Subcutaneous abdominal adipose tissue (tissue), 5 donors: ENCODE data around the gene NKAIN1.

Experiments
- H3K27ac ChIP-seq: one replicate; pipeline ENCODE4 v1.7.0; 2013; ENCODE audit warnings: low read depth, mild to moderate bottlenecking, inconsistent platforms, low read length, moderate library complexity
- H3K27me3 ChIP-seq, 5 donors: one replicate each; pipeline ENCODE4 v1.7.0; 2013; ENCODE audit warnings: low read length in 5 of 5, inconsistent platforms in 1 of 5; ENCODE audit not compliant: control insufficient read depth in 5 of 5, insufficient read depth in 4 of 5
- H3K36me3 ChIP-seq, 5 donors: one replicate each; pipeline ENCODE4 v1.7.0; 2013; ENCODE audit warnings: low read length in 5 of 5; ENCODE audit not compliant: control insufficient read depth in 5 of 5, insufficient read depth in 5 of 5
- H3K4me1 ChIP-seq, 5 donors: one replicate each; pipeline ENCODE4 v1.7.0; 2013; ENCODE audit warnings: low read length in 5 of 5, mild to moderate bottlenecking in 3 of 5, moderate library complexity in 1 of 5; ENCODE audit not compliant: control insufficient read depth in 5 of 5, insufficient read depth in 5 of 5
- H3K4me3 ChIP-seq, 5 donors: one replicate each; pipeline ENCODE4 v1.7.0; 2013; ENCODE audit warnings: low read length in 5 of 5, low read depth in 1 of 5
- H3K9ac ChIP-seq, 5 donors: one replicate each; pipeline ENCODE4 v1.7.0; 2013; ENCODE audit warnings: low read length in 5 of 5, mild to moderate bottlenecking in 4 of 5, moderate library complexity in 3 of 5
- H3K9me3 ChIP-seq, 5 donors: one replicate each; pipeline ENCODE4 v1.7.0; 2013; ENCODE audit warnings: low read length in 5 of 5; ENCODE audit not compliant: control insufficient read depth in 5 of 5
- donor health status: healthy.
- donor health status: healthy.
- donor health status: healthy.
- donor health status: healthy.
- donor health status: healthy.

The NKAIN1 gene

GRCh38 chr1:31221072-31221471 lies 18.6 kb downstream of the NKAIN1 start:
- no peaks in the 10 kb centered on the region for H3K9me3 ChIP-seq
- no peak overlapping the region for H3K27ac ChIP-seq
- H3K4me1 ChIP-seq: peaks cover 0 to 2% (median 1%) of the 10 kb centered on the region in 5 donors
- peaks cover 3 to 17% (median 9%) of the 10 kb centered on the region in 5 donors for H3K27me3 ChIP-seq
- H3K4me3 ChIP-seq: no peak overlapping the region
- no peak overlapping the region for H3K9ac ChIP-seq
- H3K36me3 ChIP-seq: no peaks in the 10 kb centered on the region

GRCh38 chr1:31219489-31219888 lies 20.2 kb downstream of the NKAIN1 start:
- H3K9ac ChIP-seq: no peak overlapping the region
- no peak overlapping the region for H3K27ac ChIP-seq
- H3K9me3 ChIP-seq: no peaks in the 10 kb centered on the region

GRCh38 chr1:31218705-31219104 lies 21.0 kb downstream of the NKAIN1 start:
- H3K9me3 ChIP-seq: no peaks in the 10 kb centered on the region
- H3K36me3 ChIP-seq: no peaks in the 10 kb centered on the region
- H3K9ac ChIP-seq: no peak overlapping the region
- peaks cover 0 to 24% (median 12%) of the 10 kb centered on the region in 5 donors for H3K27me3 ChIP-seq
- H3K4me3 ChIP-seq: no peak overlapping the region
- H3K4me1 ChIP-seq: peaks cover 0 to 4% (median 4%) of the 10 kb centered on the region in 5 donors
- H3K27ac ChIP-seq: no peak overlapping the region

More at GRCh38 chr1:31219489-31219888, 20.2 kb downstream of the NKAIN1 start:
- Histone ChIP-seq H3K36me3 (no peaks in the 10 kb centered on the region), H3K4me3 (no peak overlapping the region), H3K27me3 (peaks cover 0 to 30% (median 12%) of the 10 kb centered on the region in 5 donors), H3K4me1 (peaks cover 0 to 4% (median 4%) of the 10 kb centered on the region in 5 donors)

- peaks cover 0 to 19% (median 12%) of the 10 kb centered on the region in 5 donors for H3K27me3 ChIP-seq
- H3K27ac ChIP-seq: no peak overlapping the region
- peaks cover 0 to 4% (median 4%) of the 10 kb centered on the region in 5 donors for H3K4me1 ChIP-seq
- no peaks in the 10 kb centered on the region for H3K36me3 ChIP-seq
- H3K9me3 ChIP-seq: peaks cover 0 to 5% (median 0%) of the 10 kb centered on the region in 5 donors
- no peak overlapping the region for H3K9ac ChIP-seq
- no peak overlapping the region for H3K4me3 ChIP-seq
Measured at GRCh38 chr1:31216016-31216415, 23.7 kb downstream of the NKAIN1 start.

- Histone ChIP-seq H3K27ac (no peak overlapping the region), H3K9me3 (peaks cover 0 to 8% (median 0%) of the 10 kb centered on the region in 5 donors), H3K27me3 (peaks cover 0 to 18% (median 12%) of the 10 kb centered on the region in 5 donors), H3K9ac (no peak overlapping the region), H3K4me1 (peaks cover 0 to 4% (median 4%) of the 10 kb centered on the region in 5 donors), H3K36me3 (no peaks in the 10 kb centered on the region), H3K4me3 (no peak overlapping the region)
Measured at GRCh38 chr1:31215065-31215570, 24.6 kb downstream of the NKAIN1 start.

- H3K27ac ChIP-seq: no peak overlapping the region
- H3K4me1 ChIP-seq: peaks cover 0 to 4% (median 4%) of the 10 kb centered on the region in 5 donors
- peaks cover 0 to 18% (median 12%) of the 10 kb centered on the region in 5 donors for H3K27me3 ChIP-seq
- no peak overlapping the region for H3K4me3 ChIP-seq
- peaks cover 0 to 8% (median 0%) of the 10 kb centered on the region in 5 donors for H3K9me3 ChIP-seq
- H3K9ac ChIP-seq: no peak overlapping the region
- H3K36me3 ChIP-seq: no peaks in the 10 kb centered on the region
Measured at GRCh38 chr1:31214316-31215064, 25.2 kb downstream of the NKAIN1 start.

- Histone ChIP-seq H3K27me3 (peaks cover 0 to 4% (median 0%) of the 10 kb centered on the region in 5 donors), H3K4me1 (no peaks in the 10 kb centered on the region), H3K9me3 (peaks cover 0 to 8% (median 0%) of the 10 kb centered on the region in 5 donors), H3K27ac (no peak overlapping the region), H3K36me3 (no peaks in the 10 kb centered on the region), H3K4me3 (no peak overlapping the region), H3K9ac (no peak overlapping the region)
Measured at GRCh38 chr1:31208361-31208945, 31.2 kb downstream of the NKAIN1 start.

GRCh38 chr1:31207569-31207968 lies 32.1 kb downstream of the NKAIN1 start:
- no peak overlapping the region for H3K27ac ChIP-seq
- H3K36me3 ChIP-seq: no peaks in the 10 kb centered on the region
- no peak overlapping the region for H3K4me3 ChIP-seq
- H3K27me3 ChIP-seq: peaks cover 0 to 4% (median 0%) of the 10 kb centered on the region in 5 donors
- peaks cover 0 to 8% (median 0%) of the 10 kb centered on the region in 5 donors for H3K9me3 ChIP-seq
- H3K9ac ChIP-seq: no peak overlapping the region
- no peaks in the 10 kb centered on the region for H3K4me1 ChIP-seq

- peaks cover 0 to 4% (median 0%) of the 10 kb centered on the region in 5 donors for H3K27me3 ChIP-seq
- H3K9ac ChIP-seq: no peak overlapping the region
- H3K9me3 ChIP-seq: peaks cover 0 to 7% (median 0%) of the 10 kb centered on the region in 5 donors
- no peaks in the 10 kb centered on the region for H3K36me3 ChIP-seq
- H3K27ac ChIP-seq: no peak overlapping the region
- no peak overlapping the region for H3K4me3 ChIP-seq
- H3K4me1 ChIP-seq: no peaks in the 10 kb centered on the region
Measured at GRCh38 chr1:31207046-31207445, 32.6 kb downstream of the NKAIN1 start.

GRCh38 chr1:31203215-31203614 lies 36.5 kb downstream of the NKAIN1 start:
- H3K27ac ChIP-seq: no peak overlapping the region
- no peaks in the 10 kb centered on the region for H3K9me3 ChIP-seq
- no peaks in the 10 kb centered on the region for H3K4me1 ChIP-seq
- H3K9ac ChIP-seq: no peak overlapping the region
- no peaks in the 10 kb centered on the region for H3K36me3 ChIP-seq
- no peak overlapping the region for H3K4me3 ChIP-seq
- peaks cover 0 to 6% (median 0%) of the 10 kb centered on the region in 5 donors for H3K27me3 ChIP-seq
